Activated naive CD4-positive, alpha-beta T cell treated with anti-CD3 and anti-CD28 coated beads for 36 hours (primary cell): ENCODE data around the gene PTCRA. TPM values are rescaled to one million over a fixed set of nuclear protein-coding genes. Genes with fewer than 3 reads are reported as not detected.
"Not testable (repeated sequence)": the region's sequence is repeated elsewhere in the genome, so short reads cannot be mapped to it uniquely, and the experiment has no call there.

Experiments used
- CTCF ChIA-PET: fragments of 350-600 bp; sonication (Branson Sonifier 250); formaldehyde crosslinking; loops from one replicate; lab custom pipeline; 2021; ENCODE audit warnings: antibody characterized with exemption; lab: Charles Lee
- DNase-seq: peaks from one replicate; pipeline ENCODE4 v3.0.0-alpha.2; 2020
- H3K27ac Mint-ChIP-seq: one replicate; pipeline ENCODE4 v1.8.0; 2021; ENCODE audit warnings: mild to moderate bottlenecking, mixed read lengths
- H3K27me3 Mint-ChIP-seq: one replicate; pipeline ENCODE4 v1.8.0; 2021; ENCODE audit warnings: low read depth, mixed read lengths
- H3K36me3 Mint-ChIP-seq: one replicate; pipeline ENCODE4 v1.8.0; 2021; ENCODE audit warnings: low read depth, mixed read lengths
- H3K4me1 Mint-ChIP-seq: one replicate; pipeline ENCODE4 v1.8.0; 2021; ENCODE audit warnings: low read depth, mixed read lengths
- H3K4me3 Mint-ChIP-seq: one replicate; pipeline ENCODE4 v1.8.0; 2021; ENCODE audit warnings: mild to moderate bottlenecking, moderate library complexity, mixed read lengths
- H3K9me3 Mint-ChIP-seq: one replicate; pipeline ENCODE4 v1.8.0; 2021; ENCODE audit warnings: mixed read lengths
- intact Hi-C: fragments of 100-400 bp; cut with micrococcal nuclease; formaldehyde crosslinking; loops from one replicate; pipeline ENCODE4 v1.15.1; 2023
- total RNA-seq, 2 experiments: library from RNA; stranded (reverse); gene quantifications; one replicate each; pipeline ENCODE4 v1.2.3, GENCODE V29; 2021

Gene PTCRA
- not detected for total RNA-seq

- no peak for DNase-seq
- H3K27me3 Mint-ChIP-seq, result peaks cover 9% of the 10 kb centered on the region
- no peaks in the 10 kb centered on the region for H3K36me3 Mint-ChIP-seq
- no peaks in the 10 kb centered on the region for H3K9me3 Mint-ChIP-seq
- H3K4me3 Mint-ChIP-seq, result no peak within 1 kb of the TSS
- intact Hi-C loops, result no loop called here
- CTCF ChIA-PET, result interaction anchor here (0.8 to 2.0 kb wide), 3 partner anchors 15 to 254 kb away, joined by 4 to 7 read pairs (median 4); no protein-coding TSS in a partner anchor
- H3K4me1 Mint-ChIP-seq, result peaks cover 3% of the 10 kb centered on the region
- H3K27ac Mint-ChIP-seq, result no peak within 1 kb of the TSS
These were observed at the start of gene PTCRA for GRCh38 chr6:42915732-42916131. PTCRA (plus strand) TSS chr6:42916053; CDS start chr6:42916070, 17 bp downstream.

- intact Hi-C loops, result no loop called here
- H3K27ac Mint-ChIP-seq, result peak overlapping the region; percentile 66
- H3K9me3 Mint-ChIP-seq, result no peaks in the 10 kb centered on the region
These were observed 45.5 kb upstream of the PTCRA start for GRCh38 chr6:42870145-42870936.

GRCh38 chr6:42871711-42872110 lies 44.1 kb upstream of the PTCRA start:
- H3K36me3 Mint-ChIP-seq, result no peaks in the 10 kb centered on the region
- H3K4me1 Mint-ChIP-seq, result no peaks in the 10 kb centered on the region
- DNase-seq, result no peak
- no peak overlapping the region for H3K27ac Mint-ChIP-seq
- H3K4me3 Mint-ChIP-seq, result no peak overlapping the region
- H3K9me3 Mint-ChIP-seq, result no peaks in the 10 kb centered on the region
- H3K27me3 Mint-ChIP-seq, result no peaks in the 10 kb centered on the region
- intact Hi-C loops, result no loop called here
- CTCF ChIA-PET, result interaction anchor here (0.7 kb wide), 1 partner anchor 191 kb away, joined by 3 read pairs; no protein-coding TSS in a partner anchor

More at GRCh38 chr6:42870145-42870936, 45.5 kb upstream of the PTCRA start:
- H3K36me3 Mint-ChIP-seq, result no peaks in the 10 kb centered on the region
- H3K4me1 Mint-ChIP-seq, result no peaks in the 10 kb centered on the region
- no peaks in the 10 kb centered on the region for H3K27me3 Mint-ChIP-seq
- no peak for DNase-seq
- no peak overlapping the region for H3K4me3 Mint-ChIP-seq
- CTCF ChIA-PET, result no interaction called here

DNA sequence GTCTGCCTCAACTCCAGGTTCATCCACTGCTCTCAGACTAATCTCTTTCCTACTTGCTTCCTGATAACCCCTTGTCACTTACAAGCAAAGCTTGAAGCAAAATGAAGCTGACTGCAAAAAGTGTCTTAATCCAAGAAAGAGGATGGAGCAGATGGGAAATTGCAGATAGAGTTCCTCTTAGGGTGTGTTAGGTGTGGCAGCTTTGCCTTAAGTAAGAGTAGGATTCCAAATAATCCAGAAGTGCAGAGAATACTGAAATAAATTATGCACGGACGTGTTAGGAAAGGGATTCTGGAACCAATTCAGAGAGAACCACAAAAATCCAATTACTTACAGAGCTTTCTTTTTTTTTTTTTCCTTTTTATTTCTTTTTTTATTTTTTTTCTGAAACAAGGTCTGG lies 42.5 kb upstream of the PTCRA start:
- intact Hi-C loops, result no loop called here
- no peaks in the 10 kb centered on the region for H3K4me1 Mint-ChIP-seq
- no peak overlapping the region for H3K27ac Mint-ChIP-seq
- DNase-seq, result no peak
- H3K36me3 Mint-ChIP-seq, result no peaks in the 10 kb centered on the region
- H3K27me3 Mint-ChIP-seq, result no peaks in the 10 kb centered on the region
- no peak overlapping the region for H3K4me3 Mint-ChIP-seq
- no peaks in the 10 kb centered on the region for H3K9me3 Mint-ChIP-seq
- CTCF ChIA-PET, result interaction anchor here (0.8 kb wide), 1 partner anchor 9 kb away, joined by 4 read pairs; no protein-coding TSS in a partner anchor

DNA sequence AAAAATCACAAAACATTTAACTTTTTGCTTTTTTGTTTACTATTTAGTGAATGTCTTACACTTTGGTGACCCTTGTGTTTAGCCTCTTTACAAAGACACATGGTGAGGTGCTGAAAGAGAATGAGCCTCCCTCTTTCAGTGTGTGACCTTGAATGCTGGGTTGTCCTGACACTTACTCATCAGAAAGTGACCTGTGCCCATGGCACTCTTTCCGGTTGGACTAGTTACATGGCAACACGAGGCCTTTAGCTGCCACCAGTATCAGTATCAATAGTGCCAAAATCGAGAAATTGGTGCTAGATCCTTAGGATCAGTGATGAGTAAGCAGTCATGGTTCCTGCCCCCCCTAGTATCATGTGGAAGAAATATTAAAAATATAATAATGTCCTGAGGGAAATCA lies 38.2 kb upstream of the PTCRA start:
- CTCF ChIA-PET, result interaction anchor here (0.7 to 4.5 kb wide), 10 partner anchors 25 to 215 kb away, joined by 3 to 53 read pairs (median 4); no protein-coding TSS in a partner anchor
- DNase-seq, result no peak
- Mint-ChIP-seq H3K9me3 (no peaks in the 10 kb centered on the region), H3K27me3 (no peaks in the 10 kb centered on the region), H3K4me3 (no peak overlapping the region), H3K4me1 (peaks cover 6% of the 10 kb centered on the region), H3K36me3 (peaks cover 16% of the 10 kb centered on the region), H3K27ac (no peak overlapping the region)
- intact Hi-C loops, result loop anchor here (1.0 to 5.0 kb wide), 3 partner anchors 216 to 661 kb away; partner anchors contain the start of gene MRPS10

DNA sequence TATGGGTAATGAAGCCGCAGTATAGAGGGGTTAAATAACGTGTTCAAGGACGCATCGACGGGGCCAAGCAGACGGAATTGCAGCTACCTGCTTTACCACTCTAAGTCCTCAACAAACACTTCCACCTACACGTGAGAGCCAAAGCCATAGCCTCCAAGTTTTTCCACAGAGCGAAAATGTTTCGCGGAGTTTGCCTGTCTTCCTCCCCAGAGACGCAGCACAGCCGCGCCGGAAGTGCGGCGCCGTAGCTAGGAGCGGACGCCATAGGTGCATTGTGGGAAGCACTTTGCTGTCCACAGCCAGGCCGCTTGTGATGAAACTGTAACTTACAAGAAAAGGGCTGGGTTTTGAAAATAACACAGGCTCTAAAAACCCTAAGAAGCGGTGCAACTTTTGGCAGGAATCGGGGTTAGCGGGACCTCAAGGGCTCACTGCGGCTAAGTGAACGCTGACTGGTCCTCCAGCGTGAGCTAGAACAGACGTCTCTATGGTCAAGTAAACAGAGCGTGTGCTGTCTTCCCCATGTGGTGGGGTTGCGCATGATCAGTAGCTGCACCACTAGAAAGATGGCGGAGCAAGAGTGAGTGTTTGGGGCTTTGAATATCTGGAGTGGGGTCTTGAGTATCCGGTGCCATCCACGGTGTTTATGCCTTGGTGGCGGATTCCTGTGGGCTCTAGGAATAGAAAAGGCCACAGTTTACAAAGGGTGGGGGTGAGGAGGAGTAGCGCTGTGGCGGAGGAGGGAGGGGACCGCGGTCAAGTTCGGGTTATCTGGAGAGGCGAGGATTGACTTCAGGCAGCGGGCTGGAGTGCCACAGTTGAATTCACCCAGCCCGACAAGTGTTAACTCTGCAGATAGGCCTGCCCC lies 36.2 kb upstream of the PTCRA start, which contains the start of gene RPL7L1:
RPL7L1 (plus strand) TSS at position 245 of the 868 bp plus-strand sequence; CDS start at position 540, 295 bp downstream.
- H3K36me3 Mint-ChIP-seq, result peaks cover 32% of the 10 kb centered on the region
- H3K9me3 Mint-ChIP-seq, result no peaks in the 10 kb centered on the region
- CTCF ChIA-PET, result interaction anchor here (0.6 to 4.5 kb wide), 4 partner anchors 38 to 217 kb away, joined by 3 to 53 read pairs (median 4); no protein-coding TSS in a partner anchor
- peaks cover 23% of the 10 kb centered on the region for H3K4me1 Mint-ChIP-seq
- peak; percentile 87 for DNase-seq
- H3K27me3 Mint-ChIP-seq, result no peaks in the 10 kb centered on the region
- intact Hi-C loops, result loop anchor here (1.0 to 5.0 kb wide), 8 partner anchors 11 to 663 kb away; partner anchors contain the start of genes MRPS10 and TBCC
- peak within 1 kb of the TSS; percentile 98 for H3K4me3 Mint-ChIP-seq
- H3K27ac Mint-ChIP-seq, result peak within 1 kb of the TSS; percentile 99

DNA sequence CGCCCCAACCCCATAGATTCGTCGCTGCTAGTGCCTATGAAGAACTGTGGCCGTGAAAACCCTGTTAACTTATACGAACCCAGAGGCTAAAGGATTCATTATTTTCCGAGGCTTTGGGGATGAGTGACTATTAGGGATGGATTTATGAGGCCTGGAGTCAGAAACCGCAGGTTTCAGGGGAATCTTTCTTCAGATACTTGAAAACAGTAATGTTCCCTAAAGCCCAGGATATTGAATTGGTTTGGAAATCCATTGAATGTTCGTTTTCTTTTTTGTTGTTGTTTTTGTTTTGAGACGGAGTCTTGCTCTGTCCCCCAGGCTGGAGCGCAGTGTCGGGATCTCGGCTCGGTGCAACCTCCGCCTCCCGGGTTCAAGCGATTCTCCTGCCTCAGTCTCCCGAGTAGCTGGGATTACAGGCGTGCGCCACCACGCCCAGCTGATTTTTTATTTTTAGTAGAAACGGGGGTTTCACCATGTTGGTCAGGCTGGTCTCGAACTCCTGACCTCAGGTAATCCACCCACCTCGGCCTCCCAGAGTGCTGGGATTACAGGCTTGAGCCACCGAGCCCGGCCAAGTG lies 35.5 kb upstream of the PTCRA start:
- DNase-seq, intact Hi-C loops, H3K9me3 Mint-ChIP-seq, H3K27me3 Mint-ChIP-seq: not testable (repeated sequence)
- Mint-ChIP-seq H3K4me3 (peak overlapping the region; percentile 98), H3K36me3 (peaks cover 39% of the 10 kb centered on the region), H3K4me1 (peaks cover 26% of the 10 kb centered on the region), H3K27ac (peak overlapping the region; percentile 99)
- CTCF ChIA-PET, result interaction anchor here (0.6 to 4.5 kb wide), 5 partner anchors 21 to 311 kb away, joined by 3 to 53 read pairs (median 3); no protein-coding TSS in a partner anchor

DNA sequence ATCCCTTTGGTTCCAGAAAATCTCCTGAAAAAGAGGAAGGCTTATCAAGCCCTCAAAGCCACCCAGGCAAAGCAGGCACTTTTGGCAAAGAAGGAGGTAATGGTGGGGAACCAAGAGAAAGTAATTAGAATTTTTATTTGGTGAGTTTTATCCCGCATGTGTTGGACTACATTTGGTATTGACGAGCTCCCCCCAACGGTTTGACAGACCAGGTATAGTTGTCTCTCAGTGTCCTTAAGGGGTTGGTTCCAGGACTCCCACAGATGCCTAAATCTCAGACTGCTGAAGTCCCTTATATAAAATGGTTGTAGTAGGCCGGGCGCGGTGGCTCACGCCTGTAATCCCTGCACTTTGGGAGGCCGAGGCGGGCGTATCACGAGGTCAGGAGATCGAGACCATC lies 35.0 kb upstream of the PTCRA start:
- Mint-ChIP-seq H3K4me3 (peak overlapping the region; percentile 98), H3K27ac (peak overlapping the region; percentile 99), H3K36me3 (peaks cover 43% of the 10 kb centered on the region), H3K4me1 (peaks cover 29% of the 10 kb centered on the region)
- intact Hi-C loops, H3K27me3 Mint-ChIP-seq, H3K9me3 Mint-ChIP-seq, DNase-seq: not testable (repeated sequence)
- CTCF ChIA-PET, result interaction anchor here (0.6 to 1.1 kb wide), 5 partner anchors 20 to 311 kb away, joined by 3 to 5 read pairs (median 3); no protein-coding TSS in a partner anchor

GRCh38 chr6:42885702-42886101 lies 30.2 kb upstream of the PTCRA start:
- DNase-seq, result no peak
- Mint-ChIP-seq H3K4me3 (no peak overlapping the region), H3K27me3 (no peaks in the 10 kb centered on the region), H3K36me3 (peaks cover 53% of the 10 kb centered on the region), H3K9me3 (no peaks in the 10 kb centered on the region), H3K27ac (no peak overlapping the region), H3K4me1 (peaks cover 53% of the 10 kb centered on the region)
- intact Hi-C loops, result no loop called here
- CTCF ChIA-PET, result interaction anchor here (1.0 kb wide), 1 partner anchor 225 kb away, joined by 5 read pairs; no protein-coding TSS in a partner anchor

GRCh38 chr6:42888201-42888600 lies 27.7 kb upstream of the PTCRA start:
- peaks cover 43% of the 10 kb centered on the region for H3K36me3 Mint-ChIP-seq

DNA sequence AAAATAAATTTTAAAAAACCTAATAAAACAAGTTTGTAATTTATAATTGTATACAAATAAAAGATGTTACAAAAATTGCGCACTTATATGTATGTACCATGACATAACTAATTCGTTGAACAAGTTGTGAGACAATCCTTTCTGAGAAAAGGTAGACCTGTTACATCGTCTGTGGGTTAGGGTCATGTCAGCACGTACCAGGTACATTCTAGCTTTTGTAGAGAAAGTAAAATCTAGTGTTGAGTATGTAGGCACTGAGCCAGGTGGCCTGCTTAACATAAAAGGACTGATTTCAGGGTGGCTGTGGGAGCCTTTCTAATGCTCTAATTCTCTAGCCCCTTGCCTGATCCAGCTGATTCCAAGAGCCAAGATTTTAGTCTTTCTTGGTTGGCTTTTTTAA lies 26.0 kb upstream of the PTCRA start:
- Mint-ChIP-seq H3K9me3 (no peaks in the 10 kb centered on the region), H3K36me3 (peaks cover 29% of the 10 kb centered on the region), H3K27me3 (no peaks in the 10 kb centered on the region), H3K4me1 (peaks cover 33% of the 10 kb centered on the region), H3K4me3 (peak overlapping the region; percentile 82), H3K27ac (peak overlapping the region; percentile 95)
- peak; percentile 43 for DNase-seq
- CTCF ChIA-PET, result interaction anchor here (0.9 to 1.2 kb wide), 2 partner anchors 42 to 675 kb away, joined by 3 read pairs; no protein-coding TSS in a partner anchor
- intact Hi-C loops, result loop anchor here (1.0 to 5.0 kb wide), 6 partner anchors 11 to 673 kb away; partner anchors contain the start of genes CNPY3, MRPS10, RPL7L1 and TBCC

More at GRCh38 chr6:42888201-42888600, 27.7 kb upstream of the PTCRA start:
- DNase-seq, H3K27me3 Mint-ChIP-seq, H3K9me3 Mint-ChIP-seq, CTCF ChIA-PET, intact Hi-C loops, H3K4me3 Mint-ChIP-seq: not testable (repeated sequence)
- H3K27ac Mint-ChIP-seq, result peak overlapping the region; percentile 53
- peaks cover 48% of the 10 kb centered on the region for H3K4me1 Mint-ChIP-seq
